Smooth muscle cell (in vitro differentiated cells): ENCODE results near the gene GSTM4. TPM values are rescaled to one million over a fixed set of nuclear protein-coding genes. Genes with fewer than 3 reads are reported as not detected.

Experiments
- DNase-seq: peaks from one replicate; lab custom pipeline; 2025; ENCODE audit not compliant: unreplicated experiment; lab: John Stamatoyannopoulos, UW
- H2AFZ ChIP-seq: fragments of 200-600 bp; sonication (generic); 2 replicates; pipeline ENCODE4 v1.6.0; 2016; ENCODE audit warnings: antibody characterized with exemption, low read depth, mild to moderate bottlenecking
- H3F3A ChIP-seq: fragments of 200-600 bp; sonication (generic); 2 replicates; pipeline ENCODE4 v1.6.0; 2017; ENCODE audit warnings: antibody characterized with exemption, low read depth
- H3K27ac ChIP-seq: fragments of 200-600 bp; sonication (generic); 2 replicates; pipeline ENCODE4 v1.5.1; 2016; ENCODE audit warnings: low read depth, mild to moderate bottlenecking
- H3K27me3 ChIP-seq: fragments of 200-600 bp; sonication (generic); 2 replicates; pipeline ENCODE4 v1.6.1; 2016; ENCODE audit warnings: low read depth, mild to moderate bottlenecking
- H3K36me3 ChIP-seq: fragments of 200-600 bp; sonication (generic); 2 replicates; pipeline ENCODE4 v1.5.1; 2016; ENCODE audit warnings: low read depth
- H3K4me1 ChIP-seq: fragments of 200-600 bp; sonication (generic); 2 replicates; pipeline ENCODE4 v1.5.1; 2016; ENCODE audit warnings: low read depth
- H3K4me2 ChIP-seq: fragments of 200-600 bp; sonication (generic); 2 replicates; pipeline ENCODE4 v1.6.0; 2016; ENCODE audit warnings: mild to moderate bottlenecking
- H3K4me3 ChIP-seq: fragments of 200-600 bp; sonication (generic); 2 replicates; pipeline ENCODE4 v1.5.1; 2016; ENCODE audit warnings: mild to moderate bottlenecking
- H3K79me2 ChIP-seq: fragments of 200-600 bp; sonication (generic); 2 replicates; pipeline ENCODE4 v1.6.0; 2016; ENCODE audit warnings: low read depth, mild to moderate bottlenecking
- H3K9ac ChIP-seq: fragments of 200-600 bp; sonication (generic); 2 replicates; pipeline ENCODE4 v1.6.0; 2016; ENCODE audit warnings: low read depth
- H3K9me3 ChIP-seq: fragments of 200-600 bp; sonication (generic); replicated peaks from 2 replicates; pipeline ENCODE4 v1.5.1; 2016; ENCODE audit warnings: low read depth
- H4K20me1 ChIP-seq: fragments of 200-600 bp; sonication (generic); 2 replicates; pipeline ENCODE4 v1.6.0; 2016; ENCODE audit warnings: low read depth
- WGBS: methylation state at CpG from one replicate; pipeline ENCODE4 v1.1.7; 2016; ENCODE audit warnings: low lambda C conversion rate; 5-methylcytosine and 5-hydroxymethylcytosine counted together
- polyA plus RNA-seq: library from polyadenylated mRNA; unstranded; fragments of >200 nt; fragmentation: Nextera tagmentation; extraction: Ambion mirVana; gene quantifications from 2 replicates; pipeline ENCODE4 v1.2.1, GENCODE V29; 2016
- total RNA-seq: library from RNA; depleted of rRNA; stranded (reverse); fragments of >200 nt; gene quantifications from 2 replicates; pipeline ENCODE4 v1.2.3, GENCODE V29; 2014
- TF ChIP-seq, protein P1 (sequence below): fragments of 200-600 bp; sonication (generic); IDR thresholded peaks from 2 replicates; pipeline ENCODE4 v1.5.1; 2017; ENCODE audit warnings: borderline replicate concordance, mild to moderate bottlenecking, antibody characterized with exemption; ENCODE audit not compliant: insufficient read depth, poor library complexity, severe bottlenecking

GSTM4 gene
- total and polyA plus RNA-seq, 2 experiments from 2014 or later = 25.8 to 34.4 TPM

DNA sequence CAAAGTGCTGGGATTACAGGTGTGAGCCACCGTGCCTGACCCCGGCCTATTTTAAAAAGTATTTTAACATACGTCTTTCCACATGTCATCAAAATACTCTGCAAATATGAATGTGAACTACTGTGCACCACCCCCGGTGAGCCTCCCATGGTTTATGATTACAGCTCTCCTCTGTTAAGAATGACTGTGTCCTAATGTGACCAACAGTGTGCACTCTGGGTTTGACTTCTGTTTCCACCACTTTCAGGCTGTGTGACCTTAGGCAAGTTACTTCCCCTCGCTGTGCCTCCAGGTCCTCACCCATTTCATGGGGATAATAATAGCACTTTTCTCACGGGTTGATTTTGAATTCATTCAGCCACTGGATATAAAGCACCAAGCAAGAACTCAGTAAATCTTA, 21.6 kb upstream of the GSTM4 start:
- Histone ChIP-seq H3K4me2 (no peak overlapping the region), H3K4me3 (no peak overlapping the region), H3K79me2 (no peaks in the 10 kb centered on the region), H3K36me3 (no peaks in the 10 kb centered on the region), H3K9me3 (no peaks in the 10 kb centered on the region), H3K9ac (no peak overlapping the region), H3K4me1 (peaks cover 4% of the 10 kb centered on the region), H3K27me3 (no peaks in the 10 kb centered on the region), H3F3A (no peaks in the 10 kb centered on the region), H3K27ac (no peak overlapping the region), H2AFZ (no peak overlapping the region), H4K20me1 (no peaks in the 10 kb centered on the region)
- 92% methylated on average over 6 of the region's 6 CpGs for WGBS
- TF ChIP-seq, protein P1, sequence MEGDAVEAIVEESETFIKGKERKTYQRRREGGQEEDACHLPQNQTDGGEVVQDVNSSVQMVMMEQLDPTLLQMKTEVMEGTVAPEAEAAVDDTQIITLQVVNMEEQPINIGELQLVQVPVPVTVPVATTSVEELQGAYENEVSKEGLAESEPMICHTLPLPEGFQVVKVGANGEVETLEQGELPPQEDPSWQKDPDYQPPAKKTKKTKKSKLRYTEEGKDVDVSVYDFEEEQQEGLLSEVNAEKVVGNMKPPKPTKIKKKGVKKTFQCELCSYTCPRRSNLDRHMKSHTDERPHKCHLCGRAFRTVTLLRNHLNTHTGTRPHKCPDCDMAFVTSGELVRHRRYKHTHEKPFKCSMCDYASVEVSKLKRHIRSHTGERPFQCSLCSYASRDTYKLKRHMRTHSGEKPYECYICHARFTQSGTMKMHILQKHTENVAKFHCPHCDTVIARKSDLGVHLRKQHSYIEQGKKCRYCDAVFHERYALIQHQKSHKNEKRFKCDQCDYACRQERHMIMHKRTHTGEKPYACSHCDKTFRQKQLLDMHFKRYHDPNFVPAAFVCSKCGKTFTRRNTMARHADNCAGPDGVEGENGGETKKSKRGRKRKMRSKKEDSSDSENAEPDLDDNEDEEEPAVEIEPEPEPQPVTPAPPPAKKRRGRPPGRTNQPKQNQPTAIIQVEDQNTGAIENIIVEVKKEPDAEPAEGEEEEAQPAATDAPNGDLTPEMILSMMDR = no peak
- no peak for DNase-seq

GRCh38 chr1:109634771-109635750, 20.8 kb upstream of the GSTM4 start:
- H2AFZ ChIP-seq = no peak overlapping the region
- no peak overlapping the region for H3K27ac ChIP-seq
- H3K27me3 ChIP-seq = no peaks in the 10 kb centered on the region
- TF ChIP-seq, protein P1 = no peak
- H3K9me3 ChIP-seq = no peaks in the 10 kb centered on the region
- H3K36me3 ChIP-seq = no peaks in the 10 kb centered on the region
- H3K79me2 ChIP-seq = no peaks in the 10 kb centered on the region
- H3K4me1 ChIP-seq = peaks cover 4% of the 10 kb centered on the region
- 85% methylated on average over 13 of the region's 13 CpGs for WGBS
- no peak for DNase-seq
- no peak overlapping the region for H3K9ac ChIP-seq
- H3K4me3 ChIP-seq = no peak overlapping the region
- H3K4me2 ChIP-seq = no peak overlapping the region
- H4K20me1 ChIP-seq = no peaks in the 10 kb centered on the region
- H3F3A ChIP-seq = no peaks in the 10 kb centered on the region

- Histone ChIP-seq H3K4me1 (peaks cover 4% of the 10 kb centered on the region), H3K79me2 (no peaks in the 10 kb centered on the region), H3K9me3 (no peaks in the 10 kb centered on the region), H3F3A (no peaks in the 10 kb centered on the region), H3K4me3 (no peak overlapping the region), H4K20me1 (no peaks in the 10 kb centered on the region), H3K36me3 (no peaks in the 10 kb centered on the region), H3K9ac (no peak overlapping the region), H2AFZ (no peak overlapping the region), H3K27ac (no peak overlapping the region), H3K27me3 (no peaks in the 10 kb centered on the region), H3K4me2 (peak overlapping the region; percentile 13)
- 81% methylated on average over 2 of the region's 2 CpGs for WGBS
- no peak for DNase-seq
- TF ChIP-seq, protein P1 = no peak
Observed at GRCh38 chr1:109635862-109636200, 20.1 kb upstream of the GSTM4 start.
